Stimulated activated CD8-positive, alpha-beta memory T cell treated with anti-CD3 and anti-CD28 coated beads, Interleukin-4, amount 100 ng/mL, for 1 hour (primary cell): ENCODE measurements around the gene AAGAB.

Experiments
- DNase-seq, 2 donors: peaks; one replicate each; pipeline ENCODE4 v3.0.0-alpha.2; 2020; ENCODE audit warnings: low read depth in 2 of 2, low spot score in 1 of 2

Gene AAGAB

GRCh38 chr15:67212684-67213367 is 41.6 kb downstream of the AAGAB start:
- DNase-seq, result no peak

- no peak for DNase-seq
Measured at GRCh38 chr15:67210555-67211168, 43.8 kb downstream of the AAGAB start.

GRCh38 chr15:67208396-67208795 is 46.1 kb downstream of the AAGAB start:
- no peak for DNase-seq

- no peak for DNase-seq
Measured at GRCh38 chr15:67207555-67208207, 46.8 kb downstream of the AAGAB start.

GRCh38 chr15:67202991-67203390 is 51.5 kb downstream of the AAGAB start:
- no peak for DNase-seq

- DNase-seq, result no peak
Measured at GRCh38 chr15:67202091-67202490, 52.4 kb downstream of the AAGAB start.

GRCh38 chr15:67201136-67201535 is 53.3 kb downstream of the AAGAB start:
- no peak for DNase-seq

- no peak for DNase-seq
Measured at GRCh38 chr15:67199881-67200763, 54.3 kb downstream of the AAGAB start.

- no peak for DNase-seq
Measured at GRCh38 chr15:67199391-67199790, 55.1 kb downstream of the AAGAB start.

GRCh38 chr15:67198157-67198754 is 56.2 kb downstream of the AAGAB start:
- no peak for DNase-seq

- no peak for DNase-seq
Measured at GRCh38 chr15:67197364-67197695, 57.1 kb downstream of the AAGAB start.

GRCh38 chr15:67196672-67197363 is 57.6 kb downstream of the AAGAB start:
- no peak for DNase-seq

- DNase-seq, result no peak
Measured at GRCh38 chr15:67196222-67196621, 58.2 kb downstream of the AAGAB start.

GRCh38 chr15:67195305-67195704 is 59.2 kb downstream of the AAGAB start:
- no peak for DNase-seq

- DNase-seq, result no peak
Measured at GRCh38 chr15:67194171-67195114, 60.0 kb downstream of the AAGAB start.

- no peak for DNase-seq
Measured at GRCh38 chr15:67193223-67193990, 61.1 kb downstream of the AAGAB start.

- DNase-seq, result no peak
Measured at GRCh38 chr15:67192185-67192820, 62.2 kb downstream of the AAGAB start.

- no peak for DNase-seq
Measured at GRCh38 chr15:67190813-67191212, 63.6 kb downstream of the AAGAB start.
